ENCODE results near the gene PARP1.
"Not testable (repeated sequence)": the region's sequence is repeated elsewhere in the genome, so short reads cannot be mapped to it uniquely, and the experiment has no call there.

GRCh38 chr1:226340111-226340510 lies 67.8 kb downstream of the PARP1 start:
- not testable (repeated sequence) for TF ChIP-seq CTCF (IDR thresholded peaks at IDR 0.05); EZH2 (IDR thresholded peaks at IDR 0.05; ENCODE audit: borderline replicate concordance, insufficient read depth, low read depth, low read length, poor library complexity, severe bottlenecking)
